Measurements from ENCODE around the gene MCC.

- TF ChIP-seq POLR2A (IDR thresholded peaks at IDR 0.05; ENCODE audit: low read length) = no peak
- TF ChIP-seq GATA1 (IDR thresholded peaks at IDR 0.05; ENCODE audit: low read depth, low read length) = no peak
Measured at GRCh38 chr5:113263545-113263944, 224.7 kb downstream of the MCC start.

All from erythroblast (primary cell).